Measurements from ENCODE around the gene ACVRL1.
A peak's percentile ranks its signal among the peaks of the same experiment; 100 is the strongest.

ACVRL1 gene

DNA sequence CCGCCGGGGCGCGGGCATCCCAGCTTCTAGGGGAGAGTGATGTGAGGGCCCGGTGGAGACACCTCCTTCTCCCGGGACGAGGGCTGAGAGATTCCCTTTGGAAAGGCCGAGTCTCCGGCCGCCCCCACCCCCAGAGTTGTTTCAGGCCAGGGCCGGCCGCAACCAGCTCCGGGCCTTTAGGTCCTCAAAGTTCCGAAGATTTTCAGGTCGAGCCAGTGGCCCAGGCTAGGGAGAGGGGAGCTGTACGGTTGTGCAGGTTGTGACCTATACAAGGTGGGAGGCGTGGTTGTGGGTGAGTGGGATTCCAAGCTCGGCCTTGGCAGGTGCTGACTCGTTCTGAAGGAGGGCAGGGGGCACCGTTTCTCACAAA, 37.8 kb upstream of the ACVRL1 start:
- TF ChIP-seq ISL1 (CRISPR knock-in tag; IDR thresholded peaks at IDR 0.05) = no peak
- no peak for TF ChIP-seq ZFP30 (CRISPR knock-in tag; IDR thresholded peaks at IDR 0.05)
- TF ChIP-seq OSR1 (CRISPR knock-in tag; IDR thresholded peaks at IDR 0.05) = no peak
- TF ChIP-seq GLIS3 (CRISPR knock-in tag; IDR thresholded peaks at IDR 0.05) = no peak
- TF ChIP-seq, protein P1, sequence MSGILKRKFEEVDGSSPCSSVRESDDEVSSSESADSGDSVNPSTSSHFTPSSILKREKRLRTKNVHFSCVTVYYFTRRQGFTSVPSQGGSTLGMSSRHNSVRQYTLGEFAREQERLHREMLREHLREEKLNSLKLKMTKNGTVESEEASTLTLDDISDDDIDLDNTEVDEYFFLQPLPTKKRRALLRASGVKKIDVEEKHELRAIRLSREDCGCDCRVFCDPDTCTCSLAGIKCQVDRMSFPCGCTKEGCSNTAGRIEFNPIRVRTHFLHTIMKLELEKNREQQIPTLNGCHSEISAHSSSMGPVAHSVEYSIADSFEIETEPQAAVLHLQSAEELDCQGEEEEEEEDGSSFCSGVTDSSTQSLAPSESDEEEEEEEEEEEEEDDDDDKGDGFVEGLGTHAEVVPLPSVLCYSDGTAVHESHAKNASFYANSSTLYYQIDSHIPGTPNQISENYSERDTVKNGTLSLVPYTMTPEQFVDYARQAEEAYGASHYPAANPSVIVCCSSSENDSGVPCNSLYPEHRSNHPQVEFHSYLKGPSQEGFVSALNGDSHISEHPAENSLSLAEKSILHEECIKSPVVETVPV (CRISPR knock-in tag; IDR thresholded peaks at IDR 0.05) = no peak
- TF ChIP-seq, protein P2, sequence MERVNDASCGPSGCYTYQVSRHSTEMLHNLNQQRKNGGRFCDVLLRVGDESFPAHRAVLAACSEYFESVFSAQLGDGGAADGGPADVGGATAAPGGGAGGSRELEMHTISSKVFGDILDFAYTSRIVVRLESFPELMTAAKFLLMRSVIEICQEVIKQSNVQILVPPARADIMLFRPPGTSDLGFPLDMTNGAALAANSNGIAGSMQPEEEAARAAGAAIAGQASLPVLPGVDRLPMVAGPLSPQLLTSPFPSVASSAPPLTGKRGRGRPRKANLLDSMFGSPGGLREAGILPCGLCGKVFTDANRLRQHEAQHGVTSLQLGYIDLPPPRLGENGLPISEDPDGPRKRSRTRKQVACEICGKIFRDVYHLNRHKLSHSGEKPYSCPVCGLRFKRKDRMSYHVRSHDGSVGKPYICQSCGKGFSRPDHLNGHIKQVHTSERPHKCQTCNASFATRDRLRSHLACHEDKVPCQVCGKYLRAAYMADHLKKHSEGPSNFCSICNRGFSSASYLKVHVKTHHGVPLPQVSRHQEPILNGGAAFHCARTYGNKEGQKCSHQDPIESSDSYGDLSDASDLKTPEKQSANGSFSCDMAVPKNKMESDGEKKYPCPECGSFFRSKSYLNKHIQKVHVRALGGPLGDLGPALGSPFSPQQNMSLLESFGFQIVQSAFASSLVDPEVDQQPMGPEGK (CRISPR knock-in tag; IDR thresholded peaks at IDR 0.05; ENCODE audit: borderline replicate concordance) = no peak
- no peak for TF ChIP-seq PPARA (CRISPR knock-in tag; IDR thresholded peaks at IDR 0.05; ENCODE audit: borderline replicate concordance)
- no peak for TF ChIP-seq ZFP3 (CRISPR knock-in tag; IDR thresholded peaks at IDR 0.05)
- TF ChIP-seq RARB (CRISPR knock-in tag; IDR thresholded peaks at IDR 0.05) = no peak
- no peak for TF ChIP-seq ZNF70 (CRISPR knock-in tag; IDR thresholded peaks at IDR 0.05)
- no peak for TF ChIP-seq TCF4 (CRISPR knock-in tag; IDR thresholded peaks at IDR 0.05; ENCODE audit: borderline replicate concordance)
- TF ChIP-seq, protein P3, sequence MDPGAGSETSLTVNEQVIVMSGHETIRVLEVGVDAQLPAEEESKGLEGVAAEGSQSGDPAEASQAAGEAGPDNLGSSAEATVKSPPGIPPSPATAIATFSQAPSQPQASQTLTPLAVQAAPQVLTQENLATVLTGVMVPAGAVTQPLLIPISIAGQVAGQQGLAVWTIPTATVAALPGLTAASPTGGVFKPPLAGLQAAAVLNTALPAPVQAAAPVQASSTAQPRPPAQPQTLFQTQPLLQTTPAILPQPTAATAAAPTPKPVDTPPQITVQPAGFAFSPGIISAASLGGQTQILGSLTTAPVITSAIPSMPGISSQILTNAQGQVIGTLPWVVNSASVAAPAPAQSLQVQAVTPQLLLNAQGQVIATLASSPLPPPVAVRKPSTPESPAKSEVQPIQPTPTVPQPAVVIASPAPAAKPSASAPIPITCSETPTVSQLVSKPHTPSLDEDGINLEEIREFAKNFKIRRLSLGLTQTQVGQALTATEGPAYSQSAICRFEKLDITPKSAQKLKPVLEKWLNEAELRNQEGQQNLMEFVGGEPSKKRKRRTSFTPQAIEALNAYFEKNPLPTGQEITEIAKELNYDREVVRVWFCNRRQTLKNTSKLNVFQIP (CRISPR knock-in tag; IDR thresholded peaks at IDR 0.05; ENCODE audit: borderline replicate concordance, low read depth) = no peak
- TF ChIP-seq SNAI2 (CRISPR knock-in tag; IDR thresholded peaks at IDR 0.05) = no peak
- no peak for TF ChIP-seq TOX (CRISPR knock-in tag; IDR thresholded peaks at IDR 0.05; ENCODE audit: borderline replicate concordance)
- peak; percentile 15; the same call in 2 of the 3 replicates for ATAC-seq

DNA sequence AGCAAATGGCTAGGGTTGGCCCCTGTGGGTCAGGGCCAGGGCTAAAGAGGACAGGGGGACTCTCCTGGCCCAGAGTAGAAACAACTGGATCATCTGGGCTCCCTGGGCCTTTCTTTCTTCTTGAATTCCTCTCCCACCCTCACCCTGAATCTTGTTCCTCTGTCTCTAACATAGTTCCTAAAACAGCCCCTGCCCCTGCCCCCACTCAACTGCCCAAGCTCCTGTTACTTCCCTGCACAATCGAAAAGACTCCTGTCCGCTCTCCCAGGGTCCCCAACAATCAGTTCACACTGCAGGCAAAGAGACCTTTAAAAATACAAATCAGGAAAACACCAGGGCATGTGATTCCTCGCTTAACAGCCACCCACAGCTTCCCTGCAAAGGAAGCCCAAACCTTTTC, 37.4 kb upstream of the ACVRL1 start:
- TF ChIP-seq RARB (CRISPR knock-in tag; IDR thresholded peaks at IDR 0.05) (no peak), TOX (CRISPR knock-in tag; IDR thresholded peaks at IDR 0.05; ENCODE audit: borderline replicate concordance) (no peak), CSDC2 (CRISPR knock-in tag; IDR thresholded peaks at IDR 0.05) (no peak), ZNF8 (CRISPR knock-in tag; IDR thresholded peaks at IDR 0.05) (no peak), TCF4 (CRISPR knock-in tag; IDR thresholded peaks at IDR 0.05; ENCODE audit: borderline replicate concordance) (no peak), ZNF70 (CRISPR knock-in tag; IDR thresholded peaks at IDR 0.05) (no peak), ZFP3 (CRISPR knock-in tag; IDR thresholded peaks at IDR 0.05) (no peak), ARNTL (CRISPR knock-in tag; IDR thresholded peaks at IDR 0.05; ENCODE audit: borderline replicate concordance, low read depth) (no peak), GLIS3 (CRISPR knock-in tag; IDR thresholded peaks at IDR 0.05) (no peak), BACH2 (CRISPR knock-in tag; IDR thresholded peaks at IDR 0.05; ENCODE audit: borderline replicate concordance) (no peak)
- no peak for ATAC-seq

DNA sequence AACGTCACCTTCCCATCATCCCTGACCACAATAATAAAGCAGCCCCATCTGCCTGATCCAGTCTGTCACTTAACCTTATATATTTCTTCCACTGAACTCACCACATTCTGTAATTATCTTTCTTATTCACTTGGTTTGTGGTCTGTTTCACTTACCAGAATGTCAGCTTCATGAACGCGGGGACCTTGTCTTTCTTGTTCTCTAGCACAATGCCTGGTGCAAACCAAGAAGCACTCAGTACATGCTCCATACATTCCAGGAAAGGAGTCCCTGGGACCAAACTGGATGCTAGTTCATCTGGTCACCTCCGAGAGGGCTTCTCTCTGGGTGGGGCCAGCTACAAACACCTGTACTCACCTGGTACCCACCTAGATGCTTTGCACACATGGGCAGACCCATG, 36.8 kb upstream of the ACVRL1 start:
- TF ChIP-seq TOX (CRISPR knock-in tag; IDR thresholded peaks at IDR 0.05; ENCODE audit: borderline replicate concordance) = no peak
- no peak for TF ChIP-seq ZNF8 (CRISPR knock-in tag; IDR thresholded peaks at IDR 0.05)
- TF ChIP-seq, protein P3 (CRISPR knock-in tag; IDR thresholded peaks at IDR 0.05; ENCODE audit: borderline replicate concordance, low read depth) = no peak
- TF ChIP-seq, protein P4, sequence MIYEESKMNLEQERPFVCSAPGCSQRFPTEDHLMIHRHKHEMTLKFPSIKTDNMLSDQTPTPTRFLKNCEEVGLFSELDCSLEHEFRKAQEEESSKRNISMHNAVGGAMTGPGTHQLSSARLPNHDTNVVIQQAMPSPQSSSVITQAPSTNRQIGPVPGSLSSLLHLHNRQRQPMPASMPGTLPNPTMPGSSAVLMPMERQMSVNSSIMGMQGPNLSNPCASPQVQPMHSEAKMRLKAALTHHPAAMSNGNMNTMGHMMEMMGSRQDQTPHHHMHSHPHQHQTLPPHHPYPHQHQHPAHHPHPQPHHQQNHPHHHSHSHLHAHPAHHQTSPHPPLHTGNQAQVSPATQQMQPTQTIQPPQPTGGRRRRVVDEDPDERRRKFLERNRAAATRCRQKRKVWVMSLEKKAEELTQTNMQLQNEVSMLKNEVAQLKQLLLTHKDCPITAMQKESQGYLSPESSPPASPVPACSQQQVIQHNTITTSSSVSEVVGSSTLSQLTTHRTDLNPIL (CRISPR knock-in tag; IDR thresholded peaks at IDR 0.05; ENCODE audit: low read depth) = no peak
- no peak for TF ChIP-seq TCF4 (CRISPR knock-in tag; IDR thresholded peaks at IDR 0.05; ENCODE audit: borderline replicate concordance)
- TF ChIP-seq ESRRG (CRISPR knock-in tag; IDR thresholded peaks at IDR 0.05) = no peak
- ATAC-seq = no peak

DNA sequence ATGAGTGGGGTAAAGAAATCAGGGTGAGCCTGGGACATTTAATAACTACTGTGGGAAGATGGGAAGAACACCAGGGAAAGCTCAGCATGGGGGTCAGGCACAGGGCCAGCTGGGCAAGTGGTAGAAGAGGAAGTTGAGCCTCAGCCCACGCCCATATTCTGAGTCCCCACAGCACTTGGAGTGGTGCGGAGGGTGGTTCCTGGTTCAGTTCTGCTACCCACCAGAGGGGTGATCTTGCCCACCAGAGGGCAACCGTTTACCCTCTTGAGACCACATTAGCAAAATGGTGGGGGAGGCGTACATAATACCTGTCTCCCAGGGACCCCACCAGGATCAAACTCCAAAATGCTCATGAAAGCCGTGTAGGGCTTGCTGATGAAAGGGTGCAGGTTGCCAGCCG, 36.2 kb upstream of the ACVRL1 start:
- ATAC-seq = no peak
- TF ChIP-seq ZFP30 (CRISPR knock-in tag; IDR thresholded peaks at IDR 0.05) = no peak
- TF ChIP-seq, protein P3 (CRISPR knock-in tag; IDR thresholded peaks at IDR 0.05; ENCODE audit: borderline replicate concordance, low read depth) = no peak
- TF ChIP-seq, protein P4 (CRISPR knock-in tag; IDR thresholded peaks at IDR 0.05; ENCODE audit: low read depth) = no peak
- TF ChIP-seq ISL1 (CRISPR knock-in tag; IDR thresholded peaks at IDR 0.05) = no peak
